DND-41 (cell line): Measurements from ENCODE around the gene KRTAP4-9.
"Not testable (repeated sequence)": the region's sequence is repeated elsewhere in the genome, so short reads cannot be mapped to it uniquely, and the experiment has no call there.

ENCODE experiments used
- ATAC-seq: fragments of 200-7000 bp; cut with Tn5 transposase; 3 replicates; pipeline ENCODE4 v1.9.1; 2021; ENCODE audit warnings: low read depth; ENCODE audit not compliant: insufficient read depth
- DNase-seq: peaks from one replicate; pipeline ENCODE4 v3.0.0-alpha.2; 2020
- H2AFZ ChIP-seq: 2 replicates; pipeline ENCODE4 v1.6.0; 2012; ENCODE audit warnings: low read depth, low read length
- H3K27ac ChIP-seq: 2 replicates; pipeline ENCODE4 v1.5.1; 2012; ENCODE audit warnings: low read length, inconsistent platforms
- H3K27me3 ChIP-seq: fragments of 200-600 bp; sonication (generic); 2 replicates; pipeline ENCODE4 v1.6.0; 2012; ENCODE audit warnings: low read length, mild to moderate bottlenecking, inconsistent platforms; ENCODE audit not compliant: insufficient read depth, poor library complexity
- H3K36me3 ChIP-seq: 2 replicates; pipeline ENCODE4 v1.5.1; 2012; ENCODE audit warnings: low read length, inconsistent platforms; ENCODE audit not compliant: insufficient read depth
- H3K4me1 ChIP-seq: 2 replicates; pipeline ENCODE4 v1.5.1; 2012; ENCODE audit warnings: mild to moderate bottlenecking, low read length; ENCODE audit not compliant: insufficient read depth
- H3K4me2 ChIP-seq: 2 replicates; pipeline ENCODE4 v1.6.0; 2012; ENCODE audit warnings: mild to moderate bottlenecking, moderate library complexity, low read length, inconsistent platforms; ENCODE audit not compliant: insufficient read depth
- H3K4me3 ChIP-seq, 2 experiments: fragments of 200-600 bp in 1 of 2; shearing (Covaris generic) in 1 of 2; 2 replicates each; pipeline ENCODE4 v1.5.1; 2012 to 2016; ENCODE audit warnings: inconsistent platforms in 2 of 2, low read length in 2 of 2, mild to moderate bottlenecking in 2 of 2, low read depth in 1 of 2, moderate library complexity in 1 of 2
- H3K79me2 ChIP-seq: 2 replicates; pipeline ENCODE4 v1.6.0; 2012; ENCODE audit warnings: low read length, inconsistent platforms; ENCODE audit not compliant: insufficient read depth
- H3K9ac ChIP-seq: 2 replicates; pipeline ENCODE4 v1.6.0; 2012; ENCODE audit warnings: low read depth, mild to moderate bottlenecking, inconsistent platforms, low read length, moderate library complexity
- H3K9me3 ChIP-seq: 2 replicates; pipeline ENCODE4 v1.5.1; 2012; ENCODE audit warnings: low read length, moderate library complexity, mild to moderate bottlenecking, inconsistent platforms; ENCODE audit not compliant: insufficient read depth, severe bottlenecking
- H4K20me1 ChIP-seq: 2 replicates; pipeline ENCODE4 v1.6.0; 2012; ENCODE audit warnings: low read length; ENCODE audit not compliant: insufficient read depth
- CTCF ChIP-seq: IDR thresholded peaks from 2 replicates; pipeline ENCODE4 v1.5.1; 2012; ENCODE audit warnings: borderline replicate concordance, low read length, moderate library complexity, mild to moderate bottlenecking; ENCODE audit not compliant: poor library complexity, severe bottlenecking; ENCODE audit errors: extremely low read depth
- EZH2 ChIP-seq: IDR thresholded peaks from 3 replicates; pipeline ENCODE4 v1.6.1; 2012; ENCODE audit warnings: borderline replicate concordance, low read depth, mild to moderate bottlenecking, moderate library complexity, low read length, inconsistent platforms; ENCODE audit not compliant: severe bottlenecking

The KRTAP4-9 gene

DNA sequence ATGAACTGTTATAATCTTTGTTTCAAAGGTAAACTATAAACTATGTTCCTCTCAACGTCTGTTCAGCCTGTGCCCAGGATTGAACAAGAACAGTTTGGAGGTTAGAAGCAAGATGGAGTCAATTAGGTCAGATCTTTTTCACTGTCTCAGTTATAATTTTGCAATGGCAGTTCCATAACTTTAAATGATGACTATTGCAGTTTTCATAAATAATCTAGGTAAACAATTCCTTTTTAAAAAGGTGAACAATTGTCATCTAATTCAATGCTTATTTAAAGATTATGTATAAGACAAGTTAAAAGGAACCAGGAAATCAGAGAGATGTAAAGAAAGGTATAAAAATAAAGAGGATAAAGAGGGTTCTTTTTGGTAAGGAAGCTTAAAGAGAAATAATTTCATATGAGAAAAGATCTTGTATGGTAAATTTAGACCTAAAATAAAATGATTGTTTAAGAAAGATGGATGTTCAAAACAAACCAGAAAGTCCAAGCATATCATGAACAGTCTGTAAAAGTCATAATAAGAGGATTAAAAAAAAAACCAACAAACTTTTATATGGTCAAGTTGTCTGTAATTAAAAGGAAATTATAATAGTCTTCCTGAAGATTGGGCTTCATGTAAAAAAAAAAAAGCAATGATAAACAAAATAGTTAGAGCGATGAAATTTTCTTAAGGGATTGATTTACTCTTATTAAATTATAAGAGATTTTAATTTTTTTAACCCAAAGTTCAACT, 6.1 kb downstream of the KRTAP4-9 start:
- no peak overlapping the region for H3K9ac ChIP-seq
- no peaks in the 10 kb centered on the region for H4K20me1 ChIP-seq
- DNase-seq (no peak), ATAC-seq (no peak)
- no peak overlapping the region for H3K4me2 ChIP-seq
- peaks cover 1% of the 10 kb centered on the region for H3K27me3 ChIP-seq
- no peak overlapping the region for H3K4me3 ChIP-seq
- no peaks in the 10 kb centered on the region for H3K4me1 ChIP-seq
- H3K9me3 ChIP-seq: peaks cover 14% of the 10 kb centered on the region
- no peaks in the 10 kb centered on the region for H3K79me2 ChIP-seq
- no peak for TF ChIP-seq CTCF
- TF ChIP-seq EZH2: no peak
- H3K27ac ChIP-seq: no peak overlapping the region
- H3K36me3 ChIP-seq: no peaks in the 10 kb centered on the region
- H2AFZ ChIP-seq: no peak overlapping the region

DNA sequence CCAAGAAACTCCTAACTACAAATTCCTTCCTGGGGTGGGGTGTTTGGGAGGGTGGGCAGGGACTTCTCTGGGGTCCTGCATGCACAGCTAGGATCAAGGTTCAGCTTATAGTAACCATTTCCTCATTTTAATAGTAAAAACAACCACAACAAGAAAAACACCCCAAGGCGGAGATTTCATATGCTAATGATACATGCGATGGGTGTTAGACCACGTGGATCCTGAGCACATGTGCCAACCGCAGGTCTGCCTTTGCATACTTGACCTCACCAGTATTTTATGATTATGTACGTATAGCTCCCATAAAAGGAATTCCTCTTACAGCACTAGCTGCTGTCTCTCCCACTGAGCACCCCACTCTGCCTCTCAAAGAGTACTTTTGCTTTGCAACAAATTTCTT, 11.1 kb downstream of the KRTAP4-9 start:
- H3K27me3 ChIP-seq: peaks cover 5% of the 10 kb centered on the region
- H3K4me2 ChIP-seq: no peak overlapping the region
- no peak for TF ChIP-seq EZH2
- no peak for TF ChIP-seq CTCF
- H3K4me3 ChIP-seq: no peak overlapping the region
- no peak overlapping the region for H2AFZ ChIP-seq
- no peak for ATAC-seq
- DNase-seq: no peak
- H3K79me2 ChIP-seq: no peaks in the 10 kb centered on the region
- H3K9me3 ChIP-seq: peaks cover 8% of the 10 kb centered on the region
- H3K4me1 ChIP-seq: no peaks in the 10 kb centered on the region
- H3K27ac ChIP-seq: no peak overlapping the region
- no peaks in the 10 kb centered on the region for H4K20me1 ChIP-seq
- H3K9ac ChIP-seq: no peak overlapping the region
- no peaks in the 10 kb centered on the region for H3K36me3 ChIP-seq

DNA sequence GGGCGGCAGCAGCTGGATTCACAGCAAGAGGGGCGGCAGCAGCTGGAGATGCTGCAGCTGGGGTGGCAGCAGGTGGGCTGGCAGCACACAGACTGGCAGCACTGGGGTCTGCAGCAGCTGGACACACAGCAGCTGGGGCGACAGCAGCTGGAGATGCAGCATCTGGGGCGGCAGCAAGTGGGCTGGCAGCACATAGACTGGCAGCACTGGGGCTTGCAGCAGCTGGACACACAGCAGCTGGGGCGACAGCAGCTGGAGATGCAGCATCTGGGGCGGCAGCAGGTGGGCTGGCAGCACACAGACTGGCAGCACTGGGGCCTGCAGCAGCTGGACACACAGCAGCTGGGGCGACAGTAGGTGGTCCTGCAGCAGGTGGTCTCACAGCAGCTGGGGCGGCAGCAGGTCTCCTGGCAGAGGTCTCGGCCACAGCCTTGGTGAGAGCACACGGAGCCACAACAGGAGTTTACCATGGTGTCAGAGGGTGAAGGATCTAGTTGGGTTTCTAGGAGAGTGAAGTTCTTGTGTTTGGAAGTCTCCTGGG, 12.7 kb downstream of the KRTAP4-9 start, which contains the start of gene KRTAP4-11:
Gene KRTAP4-11 (minus strand): TSS at position 528 of the 541 bp plus-strand sequence. CDS start 58 bp downstream, at position 470.
- not testable (repeated sequence) for H3K79me2 ChIP-seq, H2AFZ ChIP-seq, H3K27me3 ChIP-seq, H3K4me2 ChIP-seq, DNase-seq, H3K9me3 ChIP-seq, H3K9ac ChIP-seq, H3K36me3 ChIP-seq, H4K20me1 ChIP-seq, H3K4me1 ChIP-seq, H3K27ac ChIP-seq, ATAC-seq, H3K4me3 ChIP-seq

DNA sequence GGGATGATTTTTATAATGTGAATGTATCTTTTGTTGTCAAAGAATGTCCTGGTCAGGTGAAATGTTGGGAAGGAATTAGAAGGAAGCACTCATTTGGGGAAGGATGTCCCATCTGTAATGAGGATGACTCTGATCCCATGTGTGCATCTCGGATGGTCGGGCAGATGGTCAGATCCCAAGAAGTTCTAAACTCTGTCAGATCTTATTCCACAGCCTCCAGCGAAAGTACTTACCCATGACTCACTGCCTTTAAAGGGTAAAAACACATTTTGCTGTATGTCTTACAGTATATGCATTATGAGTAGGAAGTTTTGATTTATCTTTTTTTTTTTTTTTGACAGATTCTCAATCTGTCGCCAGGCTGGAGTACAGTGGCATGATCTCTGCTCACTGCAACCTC, 13.5 kb downstream of the KRTAP4-9 start:
- H4K20me1 ChIP-seq: no peaks in the 10 kb centered on the region
- ATAC-seq (no peak), DNase-seq (no peak)
- no peaks in the 10 kb centered on the region for H3K9me3 ChIP-seq
- H3K27ac ChIP-seq: no peak overlapping the region
- H3K4me3 ChIP-seq: no peak overlapping the region
- peaks cover 5% of the 10 kb centered on the region for H3K27me3 ChIP-seq
- H3K4me1 ChIP-seq: no peaks in the 10 kb centered on the region
- no peak overlapping the region for H3K9ac ChIP-seq
- no peaks in the 10 kb centered on the region for H3K36me3 ChIP-seq
- no peak overlapping the region for H3K4me2 ChIP-seq
- H3K79me2 ChIP-seq: no peaks in the 10 kb centered on the region
- no peak overlapping the region for H2AFZ ChIP-seq
- no peak for TF ChIP-seq EZH2
- no peak for TF ChIP-seq CTCF

- H3K27me3 ChIP-seq, H3K9ac ChIP-seq, DNase-seq, H3K36me3 ChIP-seq, H3K9me3 ChIP-seq, H3K4me3 ChIP-seq, ATAC-seq, H3K4me1 ChIP-seq, H4K20me1 ChIP-seq, H3K4me2 ChIP-seq, H3K79me2 ChIP-seq, H2AFZ ChIP-seq, H3K27ac ChIP-seq: not testable (repeated sequence)
Measured at GRCh38 chr17:41119696-41120690, 14.8 kb downstream of the KRTAP4-9 start.
